CD4-positive, alpha-beta T cell (primary cell): ENCODE results near the gene INTS4. TPM values are rescaled to one million over a fixed set of nuclear protein-coding genes. Genes with fewer than 3 reads are reported as not detected.
"Not testable (repeated sequence)": the region's sequence is repeated elsewhere in the genome, so short reads cannot be mapped to it uniquely, and the experiment has no call there.

Experiments
- ATAC-seq: fragments of 200-7000 bp; cut with Tn5 transposase; one replicate; pipeline ENCODE4 v1.10.0; 2022; ENCODE audit warnings: mild to moderate bottlenecking; ENCODE audit not compliant: poor library complexity
- CTCF ChIA-PET: fragments of 350-600 bp; sonication (Branson Sonifier 250); formaldehyde crosslinking; loops from one replicate; lab custom pipeline; 2021; ENCODE audit warnings: antibody characterized with exemption, inconsistent platforms; lab: Charles Lee
- POLR2A ChIA-PET: fragments of 350-600 bp; sonication (Branson Sonifier 250); formaldehyde crosslinking; loops from one replicate; lab custom pipeline; 2021; ENCODE audit warnings: antibody characterized with exemption, inconsistent platforms; lab: Charles Lee
- DNase-seq, 14 experiments: peaks; one replicate each; pipeline ENCODE4 v3.0.0-alpha.2; 2013 to 2020; ENCODE audit warnings: mixed read lengths in 2 of 14
- H3K27ac ChIP-seq, 2 donors: one replicate each; pipeline versions ENCODE4 v1.5.1 to v1.7.0; 2013; ENCODE audit warnings: low read length in 2 of 2, low read depth in 1 of 2, mild to moderate bottlenecking in 1 of 2
- H3K27me3 ChIP-seq, 2 experiments: 1 replicate in 1 of 2; 2 replicates in 1 of 2; pipeline versions ENCODE4 v1.6.1 to v1.7.0; 2013; ENCODE audit warnings: low read length in 2 of 2, control low read depth in 1 of 2, mild to moderate bottlenecking in 1 of 2, moderate library complexity in 1 of 2; ENCODE audit not compliant: insufficient read depth in 2 of 2, control insufficient read depth in 1 of 2
- H3K36me3 ChIP-seq: one replicate; pipeline ENCODE4 v1.6.1; 2013; ENCODE audit warnings: low read length, control low read depth; ENCODE audit not compliant: insufficient read depth
- H3K4me1 ChIP-seq: one replicate; pipeline ENCODE4 v1.6.1; 2013; ENCODE audit warnings: low read length, control low read depth; ENCODE audit not compliant: insufficient read depth
- H3K4me3 ChIP-seq: one replicate; pipeline ENCODE4 v1.5.1; 2013; ENCODE audit warnings: mild to moderate bottlenecking, low read length, moderate library complexity
- H3K9me3 ChIP-seq, 2 experiments: 1 replicate in 1 of 2; 2 replicates in 1 of 2; pipeline versions ENCODE4 v1.6.1 to v1.7.0; 2013; ENCODE audit warnings: low read length in 2 of 2, mild to moderate bottlenecking in 2 of 2, control low read depth in 1 of 2, moderate library complexity in 1 of 2; ENCODE audit not compliant: control insufficient read depth in 1 of 2, insufficient read depth in 1 of 2
- H3K27ac Mint-ChIP-seq: one replicate; pipeline ENCODE4 v1.8.0; 2020; ENCODE audit warnings: mixed read lengths
- H3K27me3 Mint-ChIP-seq: one replicate; pipeline ENCODE4 v1.8.0; 2021; ENCODE audit warnings: mixed read lengths
- H3K36me3 Mint-ChIP-seq: one replicate; pipeline ENCODE4 v1.8.0; 2021; ENCODE audit warnings: low read depth, mixed read lengths
- H3K4me1 Mint-ChIP-seq: one replicate; pipeline ENCODE4 v1.8.0; 2021; ENCODE audit warnings: low read depth, mixed read lengths
- H3K4me3 Mint-ChIP-seq: one replicate; pipeline ENCODE4 v1.8.0; 2020; ENCODE audit warnings: mild to moderate bottlenecking, mixed read lengths
- H3K9me3 Mint-ChIP-seq: one replicate; pipeline ENCODE4 v1.8.0; 2020; ENCODE audit warnings: mixed read lengths
- CTCF ChIP-seq: fragments of 200-600 bp; IDR thresholded peaks from one replicate; pipeline ENCODE4 v1.8.0; 2022; ENCODE audit warnings: antibody characterized with exemption, mild to moderate bottlenecking
- intact Hi-C, 2 experiments: fragments of 100-400 bp; cut with DNase I in 1 of 2; cut with micrococcal nuclease in 1 of 2; formaldehyde crosslinking; loops; one replicate each; pipeline versions ENCODE4 v1.15.1 to v1.9.0; 2023 to 2025; cut with DNase I, micrococcal nuclease
- total RNA-seq, 174 experiments: library from RNA in 2 of 174; stranded (reverse) in 2 of 174; gene quantifications; one replicate each; pipeline ENCODE4 v1.2.3 and lab custom pipeline; 2021 to 2026

The INTS4 gene
- total RNA-seq, 2 experiments from 2014 or later, result 46.5 to 49.2 TPM

DNA sequence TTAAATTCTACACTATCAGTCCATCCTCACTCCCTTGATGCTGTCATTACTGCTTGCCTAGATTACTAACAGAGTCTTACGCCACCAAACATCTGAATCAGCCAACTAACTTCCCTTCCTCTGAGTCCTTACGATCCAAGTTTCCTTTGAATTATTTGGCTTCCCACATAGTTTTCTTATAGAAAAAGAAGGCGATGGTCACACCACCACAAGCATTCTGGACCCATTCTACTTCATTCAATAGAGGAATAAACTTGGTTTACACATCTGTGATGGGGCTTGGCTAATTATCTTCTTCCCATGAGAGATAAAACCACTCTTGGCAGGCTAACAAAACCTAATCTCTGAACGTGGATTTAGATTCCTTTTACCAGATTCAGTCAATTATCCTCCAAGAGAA lies 35.0 kb downstream of the INTS4 start:
- no peak overlapping the region for H3K4me3 Mint-ChIP-seq
- H3K4me1 Mint-ChIP-seq, result no peaks in the 10 kb centered on the region
- Histone ChIP-seq H3K27ac (no peak overlapping the region), H3K4me3 (no peak overlapping the region), H3K36me3 (peaks cover 32% of the 10 kb centered on the region), H3K27me3 (no peaks in the 10 kb centered on the region), H3K9me3 (no peaks in the 10 kb centered on the region), H3K4me1 (no peaks in the 10 kb centered on the region)
- TF ChIP-seq CTCF, result no peak
- ATAC-seq (no peak), DNase-seq (no peak)
- no peaks in the 10 kb centered on the region for H3K9me3 Mint-ChIP-seq
- H3K36me3 Mint-ChIP-seq, result peaks cover 50% of the 10 kb centered on the region
- no peak overlapping the region for H3K27ac Mint-ChIP-seq
- POLR2A ChIA-PET, result no interaction called here
- no peaks in the 10 kb centered on the region for H3K27me3 Mint-ChIP-seq
- intact Hi-C loops, result no loop called here
- CTCF ChIA-PET, result no interaction called here

GRCh38 chr11:77958583-77959177 lies 35.8 kb downstream of the INTS4 start:
- H3K9me3 Mint-ChIP-seq, H3K9me3 ChIP-seq, H3K4me1 Mint-ChIP-seq, H3K27ac ChIP-seq, H3K27ac Mint-ChIP-seq, H3K27me3 Mint-ChIP-seq, POLR2A ChIA-PET, H3K4me3 Mint-ChIP-seq, DNase-seq, H3K4me1 ChIP-seq, intact Hi-C loops, CTCF ChIA-PET, H3K4me3 ChIP-seq, ATAC-seq, H3K27me3 ChIP-seq: not testable (repeated sequence)
- peaks cover 32% of the 10 kb centered on the region for H3K36me3 ChIP-seq
- peaks cover 57% of the 10 kb centered on the region for H3K36me3 Mint-ChIP-seq

- H3K4me3 ChIP-seq, H3K36me3 ChIP-seq, CTCF ChIA-PET, ATAC-seq, DNase-seq, H3K27ac Mint-ChIP-seq, H3K27me3 ChIP-seq, intact Hi-C loops, H3K27ac ChIP-seq, H3K27me3 Mint-ChIP-seq, POLR2A ChIA-PET, H3K9me3 ChIP-seq, H3K4me1 ChIP-seq, H3K9me3 Mint-ChIP-seq, H3K4me3 Mint-ChIP-seq: not testable (repeated sequence)
- H3K36me3 Mint-ChIP-seq, result peaks cover 53% of the 10 kb centered on the region
- peaks cover 21% of the 10 kb centered on the region for H3K4me1 Mint-ChIP-seq
Observed at GRCh38 chr11:77943296-77943695, 51.2 kb downstream of the INTS4 start.

- DNase-seq, ATAC-seq: not testable (repeated sequence)
Observed at GRCh38 chr11:77942465-77942864, 52.0 kb downstream of the INTS4 start.

DNA sequence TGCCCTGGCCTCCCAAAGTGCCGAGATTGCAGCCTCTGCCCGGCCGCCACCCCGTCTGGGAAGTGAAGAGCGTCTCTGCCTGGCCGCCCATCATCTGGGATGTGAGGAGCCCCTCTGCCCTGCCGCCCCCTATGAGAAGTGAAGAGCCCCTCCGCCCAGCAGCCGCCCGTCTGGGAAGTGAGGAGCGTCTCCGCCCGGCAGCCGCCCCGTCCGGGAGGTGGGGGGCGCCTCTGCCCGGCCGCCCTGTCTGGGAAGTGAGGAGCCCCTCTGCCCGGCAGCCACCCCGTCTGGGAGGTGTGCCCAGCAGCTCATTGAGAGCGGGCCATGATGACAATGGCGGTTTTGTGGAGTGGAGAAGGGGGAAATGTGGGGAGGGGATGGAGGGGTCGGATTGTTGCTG lies 60.9 kb downstream of the INTS4 start:
- H3K4me3 Mint-ChIP-seq, POLR2A ChIA-PET, ATAC-seq, H3K36me3 ChIP-seq, H3K27ac ChIP-seq, H3K9me3 ChIP-seq, H3K4me1 ChIP-seq, H3K4me1 Mint-ChIP-seq, H3K9me3 Mint-ChIP-seq, H3K4me3 ChIP-seq, H3K27me3 Mint-ChIP-seq, intact Hi-C loops, H3K27me3 ChIP-seq, H3K27ac Mint-ChIP-seq, DNase-seq, CTCF ChIA-PET: not testable (repeated sequence)
- peaks cover 84% of the 10 kb centered on the region for H3K36me3 Mint-ChIP-seq

More at GRCh38 chr11:77942465-77942864, 52.0 kb downstream of the INTS4 start:
- intact Hi-C loops, H3K4me3 ChIP-seq, H3K9me3 ChIP-seq, H3K4me3 Mint-ChIP-seq, H3K27ac Mint-ChIP-seq, H3K36me3 ChIP-seq, H3K27ac ChIP-seq, H3K9me3 Mint-ChIP-seq, POLR2A ChIA-PET, CTCF ChIA-PET, H3K27me3 ChIP-seq, H3K4me1 ChIP-seq, H3K27me3 Mint-ChIP-seq: not testable (repeated sequence)
- Mint-ChIP-seq H3K36me3 (peaks cover 46% of the 10 kb centered on the region), H3K4me1 (peaks cover 15% of the 10 kb centered on the region)

GRCh38 chr11:77930334-77931208 lies 63.9 kb downstream of the INTS4 start:
- CTCF ChIA-PET, H3K27me3 ChIP-seq, H3K9me3 Mint-ChIP-seq, H3K36me3 ChIP-seq, H3K27me3 Mint-ChIP-seq, H3K4me3 ChIP-seq, H3K27ac ChIP-seq, H3K9me3 ChIP-seq, intact Hi-C loops, H3K4me1 ChIP-seq, POLR2A ChIA-PET, H3K27ac Mint-ChIP-seq, H3K4me3 Mint-ChIP-seq, DNase-seq, ATAC-seq, H3K4me1 Mint-ChIP-seq: not testable (repeated sequence)
- H3K36me3 Mint-ChIP-seq, result peaks cover 91% of the 10 kb centered on the region
